Aorta (tissue), 5 donors: Measurements from ENCODE around the gene CEACAM1. TPM values are rescaled to one million over a fixed set of nuclear protein-coding genes. Genes with fewer than 3 reads are reported as not detected.

Experiments used
- ATAC-seq: fragments of 200-7000 bp; cut with Tn5 transposase; one replicate; pipeline ENCODE4 v1.9.1; 2022; ENCODE audit warnings: moderate library complexity; ENCODE audit not compliant: low FRiP score
- DNase-seq, 2 donors: peaks; one replicate each; pipeline ENCODE4 v3.0.0-alpha.2; 2020
- H3K27ac ChIP-seq, 2 donors: one replicate each; pipeline ENCODE4 v1.5.1; 2013; ENCODE audit warnings: low read length in 2 of 2, mild to moderate bottlenecking in 2 of 2, moderate library complexity in 2 of 2, control low read depth in 1 of 2, inconsistent platforms in 1 of 2, low read depth in 1 of 2
- H3K27me3 ChIP-seq, 2 donors: one replicate each; pipeline ENCODE4 v1.6.1; 2013; ENCODE audit warnings: control low read depth in 1 of 2, low read length in 1 of 2, mild to moderate bottlenecking in 1 of 2, moderate library complexity in 1 of 2; ENCODE audit not compliant: insufficient read depth in 2 of 2, control insufficient read depth in 1 of 2
- H3K36me3 ChIP-seq, 2 donors: one replicate each; pipeline ENCODE4 v1.6.1; 2013; ENCODE audit warnings: control low read depth in 1 of 2, low read length in 1 of 2, mild to moderate bottlenecking in 1 of 2; ENCODE audit not compliant: insufficient read depth in 2 of 2, control insufficient read depth in 1 of 2
- H3K4me1 ChIP-seq, 2 donors: one replicate each; pipeline ENCODE4 v1.6.1; 2013; ENCODE audit warnings: low read length in 2 of 2, control low read depth in 1 of 2, mild to moderate bottlenecking in 1 of 2, moderate library complexity in 1 of 2; ENCODE audit not compliant: insufficient read depth in 2 of 2, control insufficient read depth in 1 of 2
- H3K4me3 ChIP-seq, 2 donors: one replicate each; pipeline ENCODE4 v1.5.1; 2013; ENCODE audit warnings: low read length in 2 of 2, control low read depth in 1 of 2, mild to moderate bottlenecking in 1 of 2
- H3K9me3 ChIP-seq: one replicate; pipeline ENCODE4 v1.6.1; 2013; ENCODE audit warnings: mild to moderate bottlenecking, low read length; ENCODE audit not compliant: control insufficient read depth
- WGBS, 2 donors: extraction: QIAGEN DNeasy Blood & Tissue Kit; methylation state at CpG; one replicate each; pipeline ENCODE4 v1.1.7; 2013; 5-methylcytosine and 5-hydroxymethylcytosine counted together
- intact Hi-C, 2 donors: fragments of 100-400 bp; cut with DNase I; formaldehyde crosslinking; loops; one replicate each; pipeline versions ENCODE4 v1.14.2 to v1.15.0; 2022
- polyA plus RNA-seq, 2 donors: library from polyadenylated mRNA; stranded (reverse); fragments of 200-250 nt; gene quantifications; one replicate each; pipeline ENCODE4 v1.2.3, GENCODE V29; 2013
- total RNA-seq, 2 donors: library from RNA; stranded (reverse); fragmentation: NEBNext Ultra II Directional; extraction: Animal tissue kit (Norgen Biotek cat#: 25700); gene quantifications; one replicate each; pipeline ENCODE4 v1.2.1, GENCODE V29; 2021
- donor health status: healthy with polysubstance abuse.
- donor health status: Bipolar disorder and iron deficiency.
- donor health status: DM: no; HTN: no; CAD: no.
- donor health status: DM: no; HTN: no; CAD: no.
- donor health status: DM: yes; HTN: yes; CAD: no.

Gene CEACAM1
- total and polyA plus RNA-seq, 4 donors, result 0.79 to 5.6 (median 5.1) TPM

- Histone ChIP-seq H3K4me3 (no peak overlapping the region), H3K4me1 (no peaks in the 10 kb centered on the region), H3K27me3 (no peaks in the 10 kb centered on the region), H3K36me3 (no peaks in the 10 kb centered on the region), H3K27ac (no peak overlapping the region), H3K9me3 (no peaks in the 10 kb centered on the region)
- ATAC-seq (no peak), DNase-seq (no peak)
- WGBS, 2 donors, result 91 to 94% methylated on average over 2 of the region's 2 CpGs
- intact Hi-C loops, result no loop called here
These were observed 49.4 kb downstream of the CEACAM1 start for GRCh38 chr19:42478765-42479311.

DNA sequence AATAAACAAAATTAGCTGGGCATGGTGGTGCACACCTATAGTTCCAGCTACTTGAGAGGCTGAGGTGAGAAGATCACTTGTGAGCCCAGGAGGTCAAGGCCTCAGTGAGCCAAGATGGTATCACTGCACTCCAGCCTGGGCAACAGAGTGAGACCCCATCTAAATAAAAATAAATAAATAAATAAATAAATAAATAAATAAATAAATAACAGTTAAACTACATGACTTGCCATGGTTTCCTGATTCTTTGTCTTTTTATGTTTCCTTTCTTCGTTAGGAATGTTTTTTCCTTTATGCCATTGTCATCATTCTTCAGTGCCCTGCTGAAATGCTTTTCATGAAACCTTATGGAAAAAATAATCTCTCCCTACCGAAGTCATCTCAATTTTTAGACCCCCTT, 50.3 kb downstream of the CEACAM1 start:
- DNase-seq, result no peak
- no peaks in the 10 kb centered on the region for H3K4me1 ChIP-seq
- intact Hi-C loops, result no loop called here
- H3K27me3 ChIP-seq, result no peaks in the 10 kb centered on the region
- no peaks in the 10 kb centered on the region for H3K36me3 ChIP-seq
- H3K27ac ChIP-seq, result no peak overlapping the region
- H3K9me3 ChIP-seq, result no peaks in the 10 kb centered on the region
- H3K4me3 ChIP-seq, result no peak overlapping the region
- WGBS, 2 donors, result 90 to 92% methylated on average over 2 of the region's 2 CpGs
- ATAC-seq, result no peak

DNA sequence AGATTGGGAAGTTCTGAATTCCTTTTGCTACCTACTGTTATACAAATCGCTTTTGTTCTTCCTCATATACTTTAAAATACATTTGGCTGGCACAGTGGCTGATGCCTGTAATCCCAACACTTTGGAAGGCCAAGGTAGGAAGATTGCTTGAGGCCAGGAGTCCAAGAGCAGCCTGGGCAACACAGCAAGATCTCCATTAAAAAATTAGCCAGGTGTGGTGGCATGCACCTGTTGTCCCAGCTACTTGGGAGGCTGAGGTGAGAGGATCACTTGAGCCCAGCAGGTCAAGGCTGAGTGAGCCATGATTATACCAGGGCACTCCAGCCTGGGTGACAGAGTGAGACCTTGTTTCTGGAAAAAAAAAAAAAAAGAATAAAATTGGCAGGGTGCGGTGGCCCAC, 51.2 kb downstream of the CEACAM1 start:
- H3K4me3 ChIP-seq, result no peak overlapping the region
- 93 to 97% methylated on average over 2 of the region's 2 CpGs for WGBS, 2 donors
- H3K36me3 ChIP-seq, result no peaks in the 10 kb centered on the region
- H3K27ac ChIP-seq, result no peak overlapping the region
- no peaks in the 10 kb centered on the region for H3K9me3 ChIP-seq
- no peak for DNase-seq
- H3K4me1 ChIP-seq, result no peaks in the 10 kb centered on the region
- ATAC-seq, result no peak
- intact Hi-C loops, result no loop called here
- no peaks in the 10 kb centered on the region for H3K27me3 ChIP-seq

- H3K9me3 ChIP-seq, result no peaks in the 10 kb centered on the region
- intact Hi-C loops, result no loop called here
These were observed 52.9 kb downstream of the CEACAM1 start for GRCh38 chr19:42475366-42475765.

GRCh38 chr19:42474743-42475142, 53.5 kb downstream of the CEACAM1 start:
- Histone ChIP-seq H3K4me1 (no peaks in the 10 kb centered on the region), H3K9me3 (no peaks in the 10 kb centered on the region), H3K36me3 (no peaks in the 10 kb centered on the region), H3K27ac (no peak overlapping the region), H3K4me3 (no peak overlapping the region), H3K27me3 (no peaks in the 10 kb centered on the region)
- WGBS, 2 donors, result 49 to 58% methylated on average over 4 of the region's 4 CpGs
- no peak for DNase-seq
- no peak for ATAC-seq
- intact Hi-C loops, result no loop called here

More at GRCh38 chr19:42475366-42475765, 52.9 kb downstream of the CEACAM1 start:
- Histone ChIP-seq H3K27me3 (no peaks in the 10 kb centered on the region), H3K27ac (no peak overlapping the region), H3K4me3 (no peak overlapping the region), H3K36me3 (no peaks in the 10 kb centered on the region), H3K4me1 (no peaks in the 10 kb centered on the region)
- 57 to 59% methylated on average over 4 of the region's 4 CpGs for WGBS, 2 donors
- ATAC-seq (no peak), DNase-seq (no peak)

DNA sequence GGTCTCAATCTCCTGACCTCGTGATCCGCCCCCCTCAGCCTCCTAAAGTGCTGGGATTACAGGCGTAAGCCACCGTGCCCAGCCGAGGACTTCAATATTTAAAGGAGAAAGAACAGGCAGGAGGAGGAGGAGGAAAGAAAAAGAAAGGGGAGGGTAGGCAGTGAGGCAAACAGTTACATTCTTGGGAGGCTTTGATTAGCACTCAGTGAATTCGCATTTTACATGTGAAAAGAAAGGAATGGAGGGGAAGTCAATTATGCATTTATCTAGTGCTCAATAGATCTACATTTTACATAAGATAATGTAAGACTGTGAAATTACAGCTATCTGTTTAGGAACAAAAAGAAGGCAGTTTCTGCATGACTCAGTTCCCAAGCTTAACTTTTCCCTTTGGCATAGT, 54.6 kb downstream of the CEACAM1 start:
- Histone ChIP-seq H3K36me3 (no peaks in the 10 kb centered on the region), H3K27me3 (no peaks in the 10 kb centered on the region), H3K4me1 (no peaks in the 10 kb centered on the region), H3K4me3 (no peak overlapping the region), H3K27ac (no peak overlapping the region), H3K9me3 (no peaks in the 10 kb centered on the region)
- WGBS, 2 donors, result 33 to 35% methylated on average over 6 of the region's 6 CpGs
- ATAC-seq (no peak), DNase-seq (no peak)
- intact Hi-C loops, result no loop called here

DNA sequence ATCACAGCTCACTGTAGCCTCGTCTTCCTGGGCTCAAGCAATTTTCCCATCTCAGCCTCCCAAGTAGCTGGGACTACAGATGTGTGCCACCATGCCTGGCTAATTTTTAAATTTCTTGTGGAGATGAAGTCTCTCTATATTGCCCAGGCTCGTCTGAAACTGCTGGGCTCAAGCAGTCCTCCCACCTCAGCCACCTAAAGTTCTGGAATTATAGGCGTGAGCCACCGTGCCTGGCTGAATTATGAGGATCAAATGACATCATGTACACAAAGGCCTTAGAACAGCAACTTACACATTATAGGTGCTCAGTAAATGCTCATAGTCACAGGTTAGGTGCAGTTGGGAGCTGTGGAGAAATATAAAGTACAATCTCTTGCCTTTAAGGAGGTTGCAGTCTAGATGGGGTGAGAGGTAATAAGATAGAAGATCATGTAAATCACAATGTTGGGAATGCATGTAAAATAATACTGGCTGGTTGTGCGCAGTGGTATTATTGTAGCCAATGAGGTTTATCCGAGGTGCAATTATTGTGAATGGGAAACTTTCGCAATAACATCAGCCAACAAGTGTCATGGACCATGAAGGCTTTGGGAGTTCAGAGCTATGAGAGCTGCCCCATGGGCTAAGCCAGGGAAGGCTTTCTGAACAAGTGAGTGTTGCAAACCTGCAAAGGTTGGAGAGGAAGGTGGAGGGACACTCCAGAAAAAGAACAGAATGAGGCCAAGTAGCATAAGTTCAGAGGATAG, 55.7 kb downstream of the CEACAM1 start:
- 72 to 78% methylated on average over 7 of the region's 7 CpGs for WGBS, 2 donors
- intact Hi-C loops, result no loop called here
- peaks cover 0 to 1% of the 10 kb centered on the region in 2 donors for H3K4me1 ChIP-seq
- ATAC-seq, result no peak
- no peak for DNase-seq
- H3K27ac ChIP-seq, result no peak overlapping the region
- no peaks in the 10 kb centered on the region for H3K36me3 ChIP-seq
- no peak overlapping the region for H3K4me3 ChIP-seq
- no peaks in the 10 kb centered on the region for H3K9me3 ChIP-seq
- H3K27me3 ChIP-seq, result no peaks in the 10 kb centered on the region

- intact Hi-C loops, result no loop called here
- DNase-seq (no peak), ATAC-seq (no peak)
- Histone ChIP-seq H3K27ac (no peak overlapping the region), H3K9me3 (no peaks in the 10 kb centered on the region), H3K36me3 (no peaks in the 10 kb centered on the region), H3K4me1 (peaks cover 0 to 1% of the 10 kb centered on the region in 2 donors), H3K27me3 (no peaks in the 10 kb centered on the region), H3K4me3 (no peak overlapping the region)
- 54 to 59% methylated on average over 7 of the region's 7 CpGs for WGBS, 2 donors
These were observed 56.6 kb downstream of the CEACAM1 start for GRCh38 chr19:42471554-42472249.
